ENCODE data around the gene PROB1.
"Not testable (repeated sequence)": the region's sequence is repeated elsewhere in the genome, so short reads cannot be mapped to it uniquely, and the experiment has no call there.

PROB1 gene

DNA sequence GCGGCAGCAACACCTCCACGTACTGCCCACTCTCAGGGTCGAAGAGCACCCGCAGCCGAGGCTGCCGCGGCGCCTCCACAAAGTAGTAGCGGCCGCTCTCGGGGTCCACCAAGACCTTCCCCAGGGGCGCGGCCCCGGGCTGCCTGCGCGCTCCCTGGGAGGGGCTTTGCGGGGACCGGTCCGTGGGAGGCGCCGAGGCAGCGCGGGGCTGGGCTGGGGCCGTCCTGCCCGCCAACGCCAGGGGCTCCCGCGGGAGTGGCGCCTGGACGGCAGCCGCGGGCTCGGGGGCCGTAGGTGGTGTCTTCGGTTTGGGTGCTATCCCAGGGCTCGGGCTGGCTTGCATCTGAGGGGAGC lies 2.6 kb downstream of the PROB1 start:
- no peak for DNase-seq

DNA sequence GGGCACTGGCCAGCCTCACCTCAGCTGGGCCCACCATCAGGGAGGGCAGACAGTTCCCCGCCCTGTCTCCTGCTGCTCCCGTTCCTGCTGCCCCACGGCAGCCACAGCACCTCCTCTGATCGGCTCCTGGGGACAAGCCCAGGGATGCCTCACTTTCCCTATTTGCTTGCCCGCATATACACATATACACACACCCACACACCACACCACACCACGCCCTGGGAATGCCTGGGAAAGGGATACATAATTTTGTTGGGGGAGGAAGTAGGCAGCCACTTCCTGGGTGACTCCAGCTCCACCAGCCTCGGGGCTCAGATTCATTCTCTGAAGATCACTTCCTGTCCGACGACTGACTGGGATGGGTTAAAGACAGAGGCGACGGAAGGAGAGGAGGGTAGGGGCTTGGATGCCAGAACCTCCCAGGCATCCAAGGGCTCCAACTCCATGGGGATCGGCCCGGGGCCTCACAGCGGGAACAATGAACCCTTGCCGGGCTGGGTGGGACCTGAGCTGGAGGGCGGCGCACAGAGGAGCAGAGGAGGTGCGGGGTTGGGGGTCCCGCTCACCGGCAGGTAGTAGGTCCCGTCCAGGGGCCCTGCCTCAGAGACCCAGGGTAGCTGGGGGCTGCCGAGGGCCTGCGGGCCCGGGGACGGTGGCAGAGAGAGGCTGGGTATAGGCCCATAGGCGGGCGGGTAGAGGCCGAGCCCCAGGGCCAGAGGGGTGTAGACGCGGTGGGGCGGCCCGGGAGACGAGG lies 3.2 kb downstream of the PROB1 start:
- no peak for DNase-seq

DNA sequence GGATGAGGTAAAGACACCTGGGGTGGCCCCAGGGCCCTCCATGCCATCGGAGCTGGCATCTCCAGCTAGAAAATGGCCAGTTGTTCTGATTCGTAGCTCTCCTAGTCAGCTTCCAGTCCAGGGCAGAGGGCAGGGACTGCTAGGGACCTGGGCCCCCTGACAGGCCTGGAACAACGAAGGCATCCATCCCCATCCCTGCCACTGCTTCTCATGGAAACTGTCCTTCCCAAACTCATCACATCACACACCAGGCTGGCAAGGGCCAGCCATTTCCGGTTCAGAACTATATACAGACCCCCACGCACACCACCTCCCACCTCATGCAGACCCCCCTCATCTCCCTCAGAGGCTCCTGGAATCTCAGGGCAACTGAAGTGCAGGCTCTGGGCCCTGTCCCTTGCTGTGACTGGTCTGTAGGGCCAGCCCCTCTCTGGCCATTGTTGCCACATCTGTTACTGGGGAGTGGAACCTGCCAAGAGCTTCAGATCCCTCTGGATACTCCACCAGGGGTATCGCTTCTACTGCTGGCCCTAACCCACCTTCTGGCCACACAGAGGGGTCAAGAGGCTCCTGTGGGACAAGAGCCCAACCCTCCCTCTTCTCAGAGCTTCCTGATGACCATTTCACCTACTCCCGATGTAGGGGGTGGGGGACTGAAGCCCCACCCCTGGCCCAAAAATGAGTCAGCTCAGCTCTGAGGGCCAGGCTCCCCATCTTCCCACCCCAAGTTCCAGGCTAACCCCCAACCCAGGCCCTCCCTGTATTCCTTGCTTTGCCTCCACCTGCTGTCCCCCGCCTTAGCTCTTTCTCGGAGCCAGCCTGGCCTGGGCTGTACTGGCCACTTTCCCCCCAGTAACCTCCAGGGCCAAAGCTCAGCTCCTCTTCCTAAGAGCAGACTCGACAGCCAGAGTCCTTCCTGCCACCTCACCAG lies 4.0 kb downstream of the PROB1 start:
- no peak for DNase-seq

DNA sequence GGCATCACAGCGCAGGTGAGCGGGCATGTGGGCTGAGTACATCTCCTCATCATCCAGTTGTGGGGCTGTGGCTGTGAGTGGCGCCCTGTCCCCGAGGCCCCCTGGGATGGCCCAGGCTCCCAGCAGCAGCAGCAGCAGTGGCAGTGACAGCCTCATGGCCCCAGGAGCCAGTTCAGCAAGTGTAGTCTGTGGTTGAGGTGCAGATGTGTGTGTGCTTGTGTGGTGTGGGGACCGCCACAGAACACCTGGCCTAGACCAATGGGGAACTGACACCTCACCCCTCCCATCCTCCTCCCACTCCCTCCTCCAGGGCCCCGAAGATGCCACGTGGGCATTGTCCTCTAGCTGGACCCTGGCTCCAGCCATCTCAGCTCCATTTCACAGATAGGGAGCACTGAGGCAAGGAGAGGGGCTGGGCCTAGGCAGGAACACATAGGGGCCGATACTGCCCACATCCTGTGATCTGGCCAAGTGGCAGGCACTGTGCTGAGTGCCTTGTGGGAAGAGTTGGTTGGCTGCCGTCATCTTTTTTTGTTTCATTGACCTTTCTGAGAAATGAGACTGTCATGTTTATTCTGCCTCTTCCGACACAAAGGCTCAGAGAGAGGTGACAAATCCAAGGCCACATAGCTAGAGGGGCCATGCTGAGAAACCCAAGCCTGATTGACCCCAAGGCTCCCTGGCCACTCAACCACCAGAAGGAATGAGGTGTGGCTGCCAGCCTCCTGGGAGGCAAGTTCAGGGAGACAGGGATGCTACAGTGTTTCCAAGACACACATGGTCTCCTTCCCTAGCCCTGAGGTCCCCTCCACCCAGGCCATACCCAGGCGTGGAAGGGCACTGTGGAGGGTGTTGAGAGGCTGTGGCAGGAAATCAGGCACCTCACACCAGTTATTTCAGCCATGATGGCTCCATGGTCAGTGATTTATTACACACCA lies 4.9 kb downstream of the PROB1 start, which contains the start of gene MZB1:
TSS of gene MZB1 (minus strand) at position 213 of the 938 bp plus-strand sequence. CDS start at position 156, 57 bp downstream.
- DNase-seq = peak; percentile 55

DNA sequence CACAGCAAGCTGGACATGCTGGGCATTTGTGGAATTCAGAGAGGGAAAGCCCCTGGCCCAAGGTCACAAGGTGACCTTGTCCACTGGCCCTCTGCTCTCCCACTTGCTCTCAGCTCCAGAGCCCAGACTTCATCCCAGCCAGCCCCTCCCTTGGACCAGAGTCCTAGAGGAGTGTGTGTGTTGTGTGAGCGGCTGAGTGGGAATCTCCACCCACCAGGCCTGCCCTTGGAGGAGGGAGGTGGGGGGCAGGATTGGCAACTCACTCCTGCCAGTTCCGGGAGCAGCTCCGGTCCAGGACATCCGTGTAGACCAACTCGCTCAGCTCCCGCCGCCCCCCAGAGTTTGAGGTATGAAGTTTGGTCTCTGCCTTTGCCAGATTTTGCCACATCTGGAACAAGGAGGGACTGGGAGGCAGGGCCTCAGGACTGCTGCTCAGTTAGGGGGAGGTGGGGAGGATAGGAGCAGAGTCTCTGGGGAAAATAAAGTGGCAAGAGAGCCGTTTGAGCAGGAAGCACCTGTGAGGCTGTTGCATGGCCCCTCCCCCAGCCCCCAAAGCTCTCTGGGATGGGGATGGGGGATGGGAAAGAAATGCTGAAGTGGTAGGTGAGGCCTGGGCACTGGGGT lies 6.6 kb downstream of the PROB1 start:
- no peak for DNase-seq

DNA sequence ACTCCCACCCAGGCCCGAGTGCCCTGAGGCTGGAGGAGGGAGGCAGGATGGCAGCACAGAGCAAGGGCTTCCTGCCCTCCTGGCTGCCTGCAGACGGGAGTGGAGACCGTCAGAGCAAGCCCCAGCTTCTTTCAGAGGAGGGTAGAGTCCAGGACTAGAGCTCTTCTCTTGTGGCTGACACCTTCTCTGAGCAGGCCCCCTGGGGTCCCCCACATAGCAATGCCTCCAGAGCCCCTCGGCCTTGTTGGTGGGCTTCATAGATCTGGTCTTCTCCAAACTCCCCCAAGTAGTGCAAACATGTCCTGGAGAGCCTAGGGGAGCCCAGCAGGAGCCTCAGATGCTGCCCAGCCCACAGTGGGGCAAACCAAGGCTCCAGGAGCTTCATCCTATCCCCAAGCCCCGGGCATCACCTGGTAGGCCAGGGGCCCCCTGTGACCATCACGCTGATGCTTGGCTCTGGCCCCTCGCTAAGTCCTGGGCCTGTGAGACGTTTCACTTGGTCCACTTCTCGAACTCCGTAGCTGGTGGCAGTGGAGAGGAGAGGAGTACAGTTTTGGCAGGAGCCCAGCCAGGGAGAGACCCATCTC lies 7.2 kb downstream of the PROB1 start:
- no peak for DNase-seq

DNA sequence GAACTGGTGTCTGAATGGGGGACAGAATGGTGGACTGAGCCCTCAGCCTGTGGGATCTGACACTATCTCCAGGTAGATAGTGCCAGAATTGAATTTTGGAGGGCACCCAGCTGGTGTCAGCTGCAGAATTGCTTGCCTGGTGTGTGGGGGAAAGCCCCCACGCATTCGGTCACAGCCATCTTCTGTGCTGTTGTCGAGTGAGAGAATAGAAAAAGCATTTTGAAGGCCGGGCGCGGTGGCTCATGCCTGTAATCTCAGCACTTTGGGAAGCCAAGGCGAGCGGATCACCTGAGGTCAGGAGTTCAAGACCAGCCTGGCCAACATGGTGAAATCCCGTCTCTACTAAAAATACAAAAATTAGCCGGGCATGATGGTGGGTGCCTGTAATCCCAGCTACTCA lies 7.9 kb downstream of the PROB1 start:
- not testable (repeated sequence) for DNase-seq

DNA sequence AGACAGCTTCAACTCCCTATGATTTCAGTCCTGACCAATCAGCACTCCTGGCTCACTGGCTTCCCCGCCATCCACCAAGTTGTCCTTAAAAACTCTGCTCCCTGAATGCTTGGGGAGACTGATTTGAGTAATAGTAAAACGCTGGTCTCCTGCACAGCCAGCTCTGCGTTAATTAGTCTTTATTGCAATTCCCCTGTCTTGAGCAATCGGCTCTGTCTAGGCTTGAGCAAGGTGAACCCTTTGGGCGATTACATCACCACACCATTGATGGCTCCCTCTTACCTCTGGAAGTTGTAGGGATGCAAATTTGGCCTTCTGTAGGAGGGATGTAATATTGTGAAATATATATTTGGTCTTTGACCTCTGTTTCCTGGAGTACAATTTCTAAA lies 8.9 kb downstream of the PROB1 start:
- no peak for DNase-seq

DNA sequence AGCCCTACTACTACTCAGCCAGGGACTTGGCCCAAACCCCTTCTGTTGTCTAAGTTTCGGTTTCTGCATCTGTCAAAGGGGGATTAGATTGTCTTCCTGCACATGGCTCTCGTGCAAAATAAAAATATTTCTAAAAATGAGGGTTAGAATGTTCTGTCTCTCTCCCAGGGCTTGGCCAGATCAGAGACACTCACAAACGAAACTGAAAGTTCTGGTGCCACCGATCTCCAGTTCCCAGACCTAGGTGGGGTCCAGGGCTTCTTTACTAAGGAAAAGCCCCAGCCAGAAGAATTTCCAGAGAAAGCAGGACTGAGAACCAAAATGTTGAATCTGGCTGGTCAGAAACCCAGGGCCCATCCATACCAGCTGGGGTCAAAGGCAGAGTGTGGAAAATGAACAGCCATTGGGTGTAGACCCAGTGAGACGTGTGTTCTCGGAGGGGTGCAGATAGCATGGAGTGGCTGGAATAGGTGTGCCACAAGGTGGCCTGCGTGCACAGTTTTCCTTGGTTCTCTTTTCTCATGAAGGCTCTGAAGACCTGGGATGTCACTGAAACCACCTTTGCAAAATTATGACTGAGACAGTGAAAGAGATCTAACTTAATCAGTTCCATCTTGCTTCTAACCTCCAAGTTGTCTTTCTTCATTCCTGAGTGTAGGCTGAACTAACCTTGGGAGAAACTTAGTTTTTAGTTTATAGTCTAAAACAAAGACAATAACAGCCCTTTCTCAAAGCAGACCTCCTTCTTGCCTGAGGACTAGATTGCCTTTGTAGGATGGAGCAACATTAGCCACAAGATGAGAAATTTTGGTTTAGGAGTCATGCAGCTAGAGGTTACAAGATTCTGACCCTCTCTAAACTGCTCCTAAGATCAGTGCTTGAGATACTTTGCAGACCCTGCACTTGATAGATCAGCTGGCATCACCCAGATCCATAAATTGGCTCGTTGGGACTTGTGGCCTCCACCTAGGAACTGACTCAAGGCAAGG lies 9.5 kb downstream of the PROB1 start:
- no peak for DNase-seq

DNA sequence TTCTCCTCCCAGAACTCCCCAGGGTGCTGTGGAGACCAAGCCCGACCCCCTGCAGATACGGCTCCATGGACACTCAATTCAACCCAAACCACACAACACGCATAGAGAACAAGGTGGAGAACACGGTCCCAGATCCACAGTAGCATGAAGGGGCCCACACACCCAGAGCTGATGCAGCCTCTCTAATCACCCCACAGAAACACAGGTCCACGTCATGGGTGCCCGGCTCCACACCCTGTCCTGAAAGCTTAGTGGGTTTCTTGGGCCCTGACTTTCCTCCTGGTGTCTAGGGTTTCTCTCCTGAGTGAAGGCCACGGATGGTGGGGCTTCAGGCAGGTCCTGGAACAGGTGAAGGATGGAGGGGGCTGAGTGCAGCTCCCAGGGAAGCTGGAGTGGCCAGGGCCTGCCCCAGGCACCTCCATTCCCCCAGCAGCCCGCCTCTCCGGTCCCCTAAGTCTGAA lies 10.3 kb downstream of the PROB1 start:
- no peak for DNase-seq

DNA sequence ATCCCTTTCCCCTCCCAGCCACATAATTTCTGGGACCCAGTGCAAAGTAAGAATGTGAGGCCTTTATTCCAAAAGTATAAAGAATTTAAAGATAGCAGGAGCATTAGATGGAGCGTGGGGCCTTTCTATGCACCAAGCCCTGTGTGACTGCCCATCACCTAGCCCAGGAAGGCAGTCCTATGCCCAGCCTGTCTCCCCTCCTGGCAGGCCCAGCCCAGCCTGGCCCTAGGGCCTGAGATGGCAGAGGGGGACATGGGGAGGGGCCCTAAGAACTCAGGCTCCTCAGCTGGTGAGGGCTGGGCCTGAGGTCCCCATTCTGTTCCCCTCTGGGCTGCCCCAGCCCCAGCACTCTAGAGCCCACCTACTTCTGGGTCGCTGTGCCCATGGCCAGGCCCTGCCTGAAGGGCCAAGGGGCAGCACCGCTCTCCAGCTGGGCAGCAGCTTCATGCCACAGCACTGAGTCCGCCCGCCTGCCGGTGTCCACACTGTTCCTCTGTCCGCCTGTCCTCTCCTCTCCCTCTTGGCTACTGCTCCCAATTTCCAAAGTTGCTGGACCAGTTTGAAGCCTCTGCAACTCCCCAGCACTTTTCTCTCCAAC lies 10.8 kb downstream of the PROB1 start:
- DNase-seq = no peak

DNA sequence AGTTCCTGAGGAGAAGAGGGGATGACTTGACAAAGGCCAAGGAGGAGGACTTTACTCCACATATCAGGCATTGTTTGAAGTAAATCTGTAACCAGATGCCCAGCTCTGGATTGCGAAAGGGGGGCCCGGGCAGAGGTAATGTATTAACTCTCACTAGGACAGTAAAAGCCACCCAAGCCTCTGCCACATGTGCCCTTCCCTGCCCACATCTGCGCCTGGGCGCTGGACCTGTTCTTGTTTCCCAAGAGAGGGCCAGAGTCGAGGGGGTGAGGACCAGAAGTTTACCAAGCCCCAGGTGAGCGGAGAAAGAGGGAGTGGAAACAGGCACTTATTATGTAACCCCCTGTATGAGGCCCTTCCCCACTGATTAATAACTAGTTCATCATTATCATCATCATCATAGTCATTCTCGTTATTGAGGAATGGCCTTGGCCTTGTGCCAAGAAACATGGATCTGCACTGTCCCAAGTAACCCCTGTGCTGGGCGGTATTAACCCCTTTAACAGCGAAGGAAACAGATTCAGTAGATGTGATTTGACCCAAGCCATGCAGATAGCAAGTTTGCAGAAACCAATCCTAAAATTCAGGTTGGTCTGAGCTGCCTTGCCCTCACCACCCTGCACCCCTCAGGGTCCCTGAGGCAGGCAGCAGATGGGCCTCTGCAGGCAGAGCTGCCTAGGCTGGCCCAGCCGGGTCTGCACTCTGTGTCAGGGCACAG lies 11.5 kb downstream of the PROB1 start, which contains the start of gene SLC23A1:
TSS of gene SLC23A1 (minus strand) at position 23 of the 718 bp plus-strand sequence. CDS start 44 bp downstream, outside the sequence.
- no peak for DNase-seq

DNA sequence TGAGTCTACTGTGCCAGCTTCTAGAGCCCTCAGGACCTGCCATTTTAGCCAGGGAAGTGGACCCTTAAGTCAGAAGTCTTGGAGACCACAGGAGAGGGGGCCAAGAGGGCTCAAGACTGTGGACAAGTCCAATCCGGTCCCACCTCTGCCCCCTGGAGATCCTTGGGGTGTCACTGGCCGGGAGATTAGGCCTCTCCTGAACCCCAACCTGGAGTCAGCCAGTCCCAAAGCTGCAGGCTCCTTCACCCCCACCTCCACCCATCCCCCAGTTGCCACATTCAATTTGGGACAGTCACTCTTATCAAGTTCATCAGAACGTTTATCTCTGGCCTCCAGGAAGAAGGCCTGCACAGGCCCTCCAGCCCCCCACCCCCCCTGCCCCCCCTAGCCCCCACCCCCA lies 12.1 kb downstream of the PROB1 start:
- no peak for DNase-seq

DNA sequence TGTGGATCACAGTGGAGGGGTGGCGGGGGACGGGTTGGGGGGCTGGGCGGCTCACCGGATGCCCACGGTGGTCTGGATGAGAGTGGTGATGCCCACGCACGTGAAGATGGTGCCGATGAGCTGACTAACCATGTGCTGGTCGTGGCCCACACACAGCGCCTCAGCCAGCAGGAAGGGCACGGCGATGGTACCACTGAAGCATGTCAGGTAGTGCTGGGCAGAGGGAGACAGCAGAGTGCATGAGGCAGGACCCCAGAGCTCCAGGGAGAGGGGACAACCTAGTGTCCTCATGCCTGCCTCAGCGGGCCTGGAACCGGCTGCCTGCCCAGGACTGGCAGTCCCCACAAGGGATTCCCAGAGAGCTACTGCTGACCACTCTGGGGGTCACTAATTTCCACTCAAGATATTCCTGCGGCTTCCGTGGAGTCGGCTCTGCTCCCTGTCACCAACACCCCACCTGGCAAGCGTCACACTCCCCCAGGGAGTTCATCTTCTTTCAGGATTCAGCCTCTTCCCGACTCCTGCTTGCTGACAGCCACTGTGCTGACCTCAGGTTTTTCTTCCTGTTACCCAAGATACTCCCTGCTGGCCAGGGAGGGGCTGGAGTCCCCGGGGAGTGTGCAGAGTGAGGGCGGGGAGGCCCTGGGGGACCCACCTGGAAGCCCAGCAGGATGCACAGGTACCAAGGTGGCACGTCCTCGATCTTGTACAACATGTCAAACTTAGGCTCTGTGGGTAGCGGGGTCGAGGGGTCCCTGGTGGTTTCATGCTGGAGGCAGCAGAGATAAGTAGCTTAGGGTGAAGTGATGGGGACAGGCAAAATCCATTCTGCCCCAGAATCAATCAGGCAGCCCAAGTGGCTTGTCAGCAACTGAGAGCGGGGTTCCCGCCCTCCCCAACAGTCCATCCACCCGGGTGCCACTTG lies 12.8 kb downstream of the PROB1 start:
- DNase-seq = no peak

DNA sequence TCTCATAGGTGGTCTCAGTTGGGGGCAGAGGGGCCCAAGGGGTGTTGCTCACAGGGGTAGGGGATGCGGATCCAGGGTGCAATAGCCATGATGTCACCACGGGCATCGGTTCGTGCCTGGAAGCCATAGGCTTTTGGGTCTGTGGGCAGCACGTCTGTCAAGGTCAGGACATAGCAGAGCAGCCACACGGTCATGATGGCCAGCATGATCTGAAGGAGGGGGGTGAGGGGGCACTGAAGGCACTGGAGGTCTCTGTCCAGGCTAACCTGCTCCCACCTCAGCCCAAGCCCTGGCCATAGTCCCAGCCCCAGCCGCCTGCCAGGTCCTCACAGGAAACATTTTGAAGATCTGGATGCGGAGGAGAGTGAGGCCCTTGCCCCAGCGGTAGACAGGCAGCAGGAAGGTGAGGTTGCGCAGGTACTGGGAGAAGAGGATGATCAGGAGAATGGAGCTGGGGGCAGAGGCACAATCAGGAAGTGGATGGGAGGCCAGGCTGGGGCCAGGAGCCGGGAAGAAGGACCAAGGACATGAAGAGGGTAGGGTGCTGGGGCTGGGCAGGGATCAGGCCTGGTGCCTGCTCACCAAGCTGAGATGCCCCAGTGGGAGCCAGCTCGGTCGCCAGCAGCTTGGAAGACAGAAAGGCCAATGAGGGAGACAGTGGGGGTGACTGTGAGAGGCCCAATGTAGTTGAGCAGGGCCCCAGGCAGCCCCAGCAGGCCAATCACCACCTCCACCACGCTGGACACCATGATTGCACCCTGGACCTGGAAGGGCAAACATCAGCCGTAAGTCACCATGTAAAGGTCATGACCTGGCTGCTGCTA lies 15.1 kb downstream of the PROB1 start:
- DNase-seq = no peak

DNA sequence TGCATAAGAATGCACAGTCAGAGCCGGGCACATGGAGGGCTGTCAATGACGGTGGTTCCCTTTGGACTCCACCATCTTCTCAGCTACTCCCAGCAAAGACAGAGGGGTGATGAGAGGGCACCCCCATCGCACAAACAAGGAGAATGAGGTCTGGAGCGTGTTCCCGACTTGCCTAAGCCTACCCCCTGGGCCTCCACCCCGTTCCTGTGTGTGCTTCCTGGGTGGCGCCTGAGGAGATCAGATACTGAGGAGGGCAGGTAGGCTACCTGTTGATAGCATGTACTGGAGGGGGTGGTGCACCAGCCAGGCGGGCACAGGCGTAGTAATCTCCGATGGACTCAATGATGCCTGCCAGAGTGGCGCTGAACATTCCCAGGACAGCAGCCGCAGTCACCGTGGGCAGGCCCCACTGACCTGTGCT lies 16.0 kb downstream of the PROB1 start:
- no peak for DNase-seq
